ENCODE measurements around the gene YTHDC2. TPM values are rescaled to one million over a fixed set of nuclear protein-coding genes. Genes with fewer than 3 reads are reported as not detected.

The YTHDC2 gene
- total RNA-seq, 1 donor = 28.1 TPM

DNA sequence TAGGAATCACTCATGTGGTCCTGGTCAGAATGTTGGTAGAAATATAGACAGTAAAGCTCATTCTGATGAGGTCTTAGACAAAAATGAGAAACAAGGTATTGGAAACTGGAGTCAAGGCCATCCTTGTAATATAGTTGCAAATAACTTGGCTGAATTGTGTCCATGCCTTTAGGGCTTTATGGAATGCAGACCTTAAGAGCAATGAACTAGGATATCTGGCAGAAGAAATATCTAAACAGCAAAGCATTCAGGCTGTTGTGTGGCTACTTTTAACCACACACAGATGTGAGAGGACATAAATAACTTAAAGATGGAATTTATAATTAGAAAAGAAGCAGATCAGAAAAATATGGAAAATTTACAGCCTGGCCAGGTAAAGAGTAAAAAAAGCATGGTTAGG, 128.2 kb downstream of the YTHDC2 start:
- no peak overlapping the region for H3K4me3 ChIP-seq (ENCODE audit: low read depth, low read length)
- TF ChIP-seq, protein P1, sequence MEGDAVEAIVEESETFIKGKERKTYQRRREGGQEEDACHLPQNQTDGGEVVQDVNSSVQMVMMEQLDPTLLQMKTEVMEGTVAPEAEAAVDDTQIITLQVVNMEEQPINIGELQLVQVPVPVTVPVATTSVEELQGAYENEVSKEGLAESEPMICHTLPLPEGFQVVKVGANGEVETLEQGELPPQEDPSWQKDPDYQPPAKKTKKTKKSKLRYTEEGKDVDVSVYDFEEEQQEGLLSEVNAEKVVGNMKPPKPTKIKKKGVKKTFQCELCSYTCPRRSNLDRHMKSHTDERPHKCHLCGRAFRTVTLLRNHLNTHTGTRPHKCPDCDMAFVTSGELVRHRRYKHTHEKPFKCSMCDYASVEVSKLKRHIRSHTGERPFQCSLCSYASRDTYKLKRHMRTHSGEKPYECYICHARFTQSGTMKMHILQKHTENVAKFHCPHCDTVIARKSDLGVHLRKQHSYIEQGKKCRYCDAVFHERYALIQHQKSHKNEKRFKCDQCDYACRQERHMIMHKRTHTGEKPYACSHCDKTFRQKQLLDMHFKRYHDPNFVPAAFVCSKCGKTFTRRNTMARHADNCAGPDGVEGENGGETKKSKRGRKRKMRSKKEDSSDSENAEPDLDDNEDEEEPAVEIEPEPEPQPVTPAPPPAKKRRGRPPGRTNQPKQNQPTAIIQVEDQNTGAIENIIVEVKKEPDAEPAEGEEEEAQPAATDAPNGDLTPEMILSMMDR (IDR thresholded peaks at IDR 0.05; ENCODE audit: insufficient read depth, low read length) = no peak
- DNase-seq (ENCODE audit: low read depth) = no peak

Small RNA genes lying within 50 kb of the gene (small RNA-seq; reads per million reads assigned to genes)
- not detected for gene RNU4ATAC13P

Other genes with a start within 250 kb of the YTHDC2 start
- 1.4 TPM in 1 of 2 replicates, not detected in the other for gene TSSK1B, start 78.7 kb upstream of the YTHDC2 start, total RNA-seq (ENCODE audit: low replicate concordance)
- gene MCC, start 25.2 kb upstream of the YTHDC2 start, total RNA-seq (ENCODE audit: low replicate concordance) = 58.6 and 62.4 TPM in 2 replicates

Data from fibroblast of the aortic adventitia (primary cell).